ENCODE data around the gene CHPF. TPM values are rescaled to one million over a fixed set of nuclear protein-coding genes. Genes with fewer than 3 reads are reported as not detected.
A peak's percentile ranks its signal among the peaks of the same experiment; 100 is the strongest.

The CHPF gene
- total and polyA plus RNA-seq, 2 donors (not counting 3 experiments of a cell fraction or from before 2014, with no cell fraction given) = 0.24 to 0.32 TPM

DNA sequence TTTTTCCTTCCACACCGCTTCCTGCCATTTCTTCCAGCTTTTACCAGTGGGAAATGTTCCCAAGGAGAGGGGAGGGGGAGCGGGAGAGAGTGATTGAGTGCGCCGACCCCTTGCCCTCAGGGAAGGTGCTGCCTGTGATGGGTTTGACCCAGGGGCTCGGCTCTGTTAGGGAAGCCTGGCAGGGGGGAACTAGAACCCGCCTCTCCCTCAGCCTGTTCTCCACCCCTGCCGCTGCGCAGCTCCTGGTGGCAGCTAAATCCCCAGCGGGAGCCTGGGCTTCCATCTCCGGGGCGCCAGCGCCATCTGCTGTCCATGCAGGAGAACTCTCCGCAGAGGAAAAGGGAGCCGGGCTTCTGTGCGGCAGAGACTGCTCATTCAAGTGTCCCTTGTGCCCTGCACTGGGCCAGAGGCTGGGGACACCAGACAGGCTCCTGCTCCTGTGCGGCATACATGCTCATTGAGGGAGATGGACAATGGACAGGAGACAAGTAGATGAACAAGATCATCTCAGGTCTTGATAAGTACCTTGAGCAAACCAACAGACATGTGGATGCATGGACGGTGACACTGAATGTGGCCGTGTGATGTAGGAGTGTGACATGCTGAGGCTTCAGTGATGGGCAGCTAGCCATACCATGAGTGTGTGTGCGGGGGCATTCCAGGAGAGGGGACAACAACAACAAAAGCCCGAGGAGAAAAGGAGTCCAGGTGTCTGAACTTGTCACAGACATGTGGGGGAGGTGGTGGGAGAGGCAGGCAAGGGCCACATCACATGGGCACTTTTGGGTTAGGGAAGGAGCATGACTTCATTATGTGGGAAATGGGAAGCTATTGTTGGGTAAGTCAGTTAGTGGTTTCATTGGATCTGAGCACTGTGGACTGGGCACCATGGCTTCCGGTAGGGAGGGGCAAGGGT, 13.3 kb downstream of the CHPF start:
- H4K20me1 ChIP-seq (replicated peaks; ENCODE audit: control insufficient read depth, extremely low read depth, insufficient read depth, low read length) = no peaks in the 10 kb centered on the region
- no peaks in the 10 kb centered on the region for H3K4me1 ChIP-seq (ENCODE audit: control insufficient read depth, extremely low read depth, insufficient read depth, low read length)
- FAIRE-seq (peak; percentile 87), DNase-seq (ENCODE audit: low read depth, low spot score) (peak; percentile 79)
- H3K27ac ChIP-seq (ENCODE audit: insufficient read depth, low read depth, low read length) = no peak overlapping the region
- dilution Hi-C loops (cut with MboI; ENCODE audit: extremely low pct_ligation_motif_present, low sequenced_read_pairs) (no loop called here), intact Hi-C loops (cut with micrococcal nuclease) (loop anchor here (1.0 kb wide), 4 partner anchors 35 to 127 kb away; no protein-coding TSS in a partner anchor)
- TF ChIP-seq MAX (IDR thresholded peaks at IDR 0.05; ENCODE audit: insufficient read depth, insufficient read length) = no peak
- peak; percentile 90 to 94 for TF ChIP-seq CTCF (IDR thresholded peaks at IDR 0.05; ENCODE audit: extremely low read depth in 1 of 2, insufficient read depth in 1 of 2, low read depth in 1 of 2, low read length in 2 of 2)
- TF ChIP-seq GATA2 (IDR thresholded peaks at IDR 0.05; ENCODE audit: insufficient read depth, insufficient read length, low read depth, low read length) = no peak
- no peak for TF ChIP-seq POLR2AphosphoS5 (IDR thresholded peaks at IDR 0.05; ENCODE audit: insufficient read depth, low read depth, low read length)
- no peaks in the 10 kb centered on the region for H3K79me2 ChIP-seq (ENCODE audit: control insufficient read depth, insufficient read depth, low read length)
- no peaks in the 10 kb centered on the region for H3K9me1 ChIP-seq (replicated peaks; ENCODE audit: control insufficient read depth, extremely low read depth, insufficient read depth, low read length)
- no peaks in the 10 kb centered on the region for H3K36me3 ChIP-seq (ENCODE audit: control insufficient read depth in 2 of 2, extremely low read depth in 1 of 2, insufficient read depth in 2 of 2, low read length in 2 of 2)
- BruUV-seq (replicated peaks) = no TSS peak
- no peaks in the 10 kb centered on the region for H3K9me3 ChIP-seq (replicated peaks; ENCODE audit: control insufficient read depth, insufficient read depth, low read length)
- no peak overlapping the region for H3K4me3 ChIP-seq (replicated peaks in 1 of 3; ENCODE audit: insufficient read depth in 1 of 3, low read depth in 1 of 3, low read length in 3 of 3)
- CTCF ChIA-PET = interaction anchor here (0.6 to 12.6 kb wide), 49 partner anchors 9 to 501 kb away, joined by 3 to 731 read pairs (median 7); partner anchors contain the start of genes ASIC4, CHPF, DES and DNPEP
- H3K9ac ChIP-seq (replicated peaks; ENCODE audit: extremely low read depth, insufficient read depth, low read length) = no peak overlapping the region
- POLR2A ChIA-PET = interaction anchor here (0.9 to 1.2 kb wide), 3 partner anchors 32 to 128 kb away, joined by 4 to 5 read pairs (median 4); partner anchors contain the start of gene GMPPA
- H3K4me2 ChIP-seq (ENCODE audit: insufficient read depth, low read length) = no peak overlapping the region
- no peak overlapping the region for H2AFZ ChIP-seq (ENCODE audit: low read depth, low read length)
- peaks cover 30 to 38% of the 10 kb centered on the region in 2 experiments for H3K27me3 ChIP-seq (ENCODE audit: control insufficient read depth in 2 of 2, insufficient read depth in 2 of 2, low read length in 2 of 2)
